DOHH2 (cell line): Measurements from ENCODE around the gene INHBC.

ENCODE experiments used
- EZH2phosphoT487 ChIP-seq: fragments of 200-600 bp; sonication (generic); IDR thresholded peaks from 2 replicates; pipeline ENCODE4 v1.6.1; 2017; ENCODE audit warnings: borderline replicate concordance, mild to moderate bottlenecking, antibody characterized with exemption, low read length, moderate library complexity, mixed read lengths
- TF ChIP-seq, protein P1 (sequence below): fragments of 200-600 bp; sonication (generic); IDR thresholded peaks from one replicate; pipeline ENCODE4 v1.5.1; 2014; ENCODE audit warnings: antibody characterized with exemption, mild to moderate bottlenecking, low read depth, low read length; ENCODE audit not compliant: poor library complexity, severe bottlenecking

- TF ChIP-seq, protein P1, sequence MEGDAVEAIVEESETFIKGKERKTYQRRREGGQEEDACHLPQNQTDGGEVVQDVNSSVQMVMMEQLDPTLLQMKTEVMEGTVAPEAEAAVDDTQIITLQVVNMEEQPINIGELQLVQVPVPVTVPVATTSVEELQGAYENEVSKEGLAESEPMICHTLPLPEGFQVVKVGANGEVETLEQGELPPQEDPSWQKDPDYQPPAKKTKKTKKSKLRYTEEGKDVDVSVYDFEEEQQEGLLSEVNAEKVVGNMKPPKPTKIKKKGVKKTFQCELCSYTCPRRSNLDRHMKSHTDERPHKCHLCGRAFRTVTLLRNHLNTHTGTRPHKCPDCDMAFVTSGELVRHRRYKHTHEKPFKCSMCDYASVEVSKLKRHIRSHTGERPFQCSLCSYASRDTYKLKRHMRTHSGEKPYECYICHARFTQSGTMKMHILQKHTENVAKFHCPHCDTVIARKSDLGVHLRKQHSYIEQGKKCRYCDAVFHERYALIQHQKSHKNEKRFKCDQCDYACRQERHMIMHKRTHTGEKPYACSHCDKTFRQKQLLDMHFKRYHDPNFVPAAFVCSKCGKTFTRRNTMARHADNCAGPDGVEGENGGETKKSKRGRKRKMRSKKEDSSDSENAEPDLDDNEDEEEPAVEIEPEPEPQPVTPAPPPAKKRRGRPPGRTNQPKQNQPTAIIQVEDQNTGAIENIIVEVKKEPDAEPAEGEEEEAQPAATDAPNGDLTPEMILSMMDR = no peak
- no peak for TF ChIP-seq EZH2phosphoT487
Measured at GRCh38 chr12:57470970-57471656, 36.5 kb downstream of the INHBC start.
